ENCODE data around the gene SYNJ2.

DNA sequence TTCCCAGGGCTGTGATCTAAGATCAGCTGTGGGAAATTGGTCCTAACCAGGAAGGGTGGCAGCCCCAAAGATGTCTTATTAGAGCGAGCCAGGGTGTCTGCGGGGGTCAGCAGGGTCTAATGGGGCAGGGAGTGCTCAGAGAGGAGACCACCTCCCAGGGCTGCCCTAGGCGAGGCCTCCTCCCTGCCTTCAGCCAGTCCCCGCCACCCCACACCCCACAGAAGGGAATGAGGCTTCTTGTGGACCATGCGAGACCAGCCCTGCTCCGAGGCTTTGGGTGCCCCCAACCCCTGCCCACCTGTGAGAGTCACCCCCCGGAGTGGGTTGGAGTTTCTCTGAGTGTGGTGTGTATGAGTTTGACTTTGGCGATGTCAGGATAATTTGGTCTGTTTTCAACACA lies 37.8 kb downstream of the SYNJ2 start:
- TF ChIP-seq TEAD4 (IDR thresholded peaks at IDR 0.05) (no peak), CEBPB (IDR thresholded peaks at IDR 0.05) (no peak), YY1 (IDR thresholded peaks at IDR 0.05; ENCODE audit: low read depth) (no peak), EP300 (IDR thresholded peaks at IDR 0.05; ENCODE audit: borderline replicate concordance) (no peak), RAD21 (IDR thresholded peaks at IDR 0.05; ENCODE audit: low read depth) (no peak), ZBTB7A (IDR thresholded peaks at IDR 0.05; ENCODE audit: low read depth) (no peak), TAF1 (IDR thresholded peaks at IDR 0.05; ENCODE audit: low read depth) (no peak), EGR1 (IDR thresholded peaks at IDR 0.05) (no peak)
- TF ChIP-seq, protein P1, sequence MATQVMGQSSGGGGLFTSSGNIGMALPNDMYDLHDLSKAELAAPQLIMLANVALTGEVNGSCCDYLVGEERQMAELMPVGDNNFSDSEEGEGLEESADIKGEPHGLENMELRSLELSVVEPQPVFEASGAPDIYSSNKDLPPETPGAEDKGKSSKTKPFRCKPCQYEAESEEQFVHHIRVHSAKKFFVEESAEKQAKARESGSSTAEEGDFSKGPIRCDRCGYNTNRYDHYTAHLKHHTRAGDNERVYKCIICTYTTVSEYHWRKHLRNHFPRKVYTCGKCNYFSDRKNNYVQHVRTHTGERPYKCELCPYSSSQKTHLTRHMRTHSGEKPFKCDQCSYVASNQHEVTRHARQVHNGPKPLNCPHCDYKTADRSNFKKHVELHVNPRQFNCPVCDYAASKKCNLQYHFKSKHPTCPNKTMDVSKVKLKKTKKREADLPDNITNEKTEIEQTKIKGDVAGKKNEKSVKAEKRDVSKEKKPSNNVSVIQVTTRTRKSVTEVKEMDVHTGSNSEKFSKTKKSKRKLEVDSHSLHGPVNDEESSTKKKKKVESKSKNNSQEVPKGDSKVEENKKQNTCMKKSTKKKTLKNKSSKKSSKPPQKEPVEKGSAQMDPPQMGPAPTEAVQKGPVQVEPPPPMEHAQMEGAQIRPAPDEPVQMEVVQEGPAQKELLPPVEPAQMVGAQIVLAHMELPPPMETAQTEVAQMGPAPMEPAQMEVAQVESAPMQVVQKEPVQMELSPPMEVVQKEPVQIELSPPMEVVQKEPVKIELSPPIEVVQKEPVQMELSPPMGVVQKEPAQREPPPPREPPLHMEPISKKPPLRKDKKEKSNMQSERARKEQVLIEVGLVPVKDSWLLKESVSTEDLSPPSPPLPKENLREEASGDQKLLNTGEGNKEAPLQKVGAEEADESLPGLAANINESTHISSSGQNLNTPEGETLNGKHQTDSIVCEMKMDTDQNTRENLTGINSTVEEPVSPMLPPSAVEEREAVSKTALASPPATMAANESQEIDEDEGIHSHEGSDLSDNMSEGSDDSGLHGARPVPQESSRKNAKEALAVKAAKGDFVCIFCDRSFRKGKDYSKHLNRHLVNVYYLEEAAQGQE (IDR thresholded peaks at IDR 0.05; ENCODE audit: low read depth), result no peak

Measured in Ishikawa (cell line).